Effector memory CD4-positive, alpha-beta T cell (primary cell): Measurements from ENCODE around the gene GINM1.

Experiments used
- DNase-seq, 3 donors: peaks; one replicate each; pipeline ENCODE4 v3.0.0-alpha.2; 2020
- H3K27ac ChIP-seq: 2 replicates; pipeline ENCODE4 v1.7.0; 2013; ENCODE audit warnings: mild to moderate bottlenecking, low read length, moderate library complexity; ENCODE audit not compliant: insufficient read depth, poor library complexity, severe bottlenecking
- H3K27me3 ChIP-seq: replicated peaks from 2 replicates; pipeline ENCODE4 v1.7.0; 2013; ENCODE audit warnings: mild to moderate bottlenecking, low read length; ENCODE audit not compliant: insufficient read depth, control insufficient read depth, poor library complexity, severe bottlenecking
- H3K36me3 ChIP-seq: 2 replicates; pipeline ENCODE4 v1.7.0; 2013; ENCODE audit warnings: mild to moderate bottlenecking, low read length, moderate library complexity; ENCODE audit not compliant: control insufficient read depth, insufficient read depth
- H3K4me1 ChIP-seq: 2 replicates; pipeline ENCODE4 v1.7.0; 2013; ENCODE audit warnings: low read length, mild to moderate bottlenecking; ENCODE audit not compliant: control insufficient read depth, insufficient read depth, poor library complexity, severe bottlenecking
- H3K4me3 ChIP-seq: 2 replicates; pipeline ENCODE4 v1.7.0; 2013; ENCODE audit warnings: low read length, low read depth, mild to moderate bottlenecking; ENCODE audit not compliant: insufficient read depth, poor library complexity, severe bottlenecking
- H3K9me3 ChIP-seq: 2 replicates; pipeline ENCODE4 v1.7.0; 2013; ENCODE audit warnings: mild to moderate bottlenecking, low read length, moderate library complexity; ENCODE audit not compliant: control insufficient read depth

GINM1 gene

DNA sequence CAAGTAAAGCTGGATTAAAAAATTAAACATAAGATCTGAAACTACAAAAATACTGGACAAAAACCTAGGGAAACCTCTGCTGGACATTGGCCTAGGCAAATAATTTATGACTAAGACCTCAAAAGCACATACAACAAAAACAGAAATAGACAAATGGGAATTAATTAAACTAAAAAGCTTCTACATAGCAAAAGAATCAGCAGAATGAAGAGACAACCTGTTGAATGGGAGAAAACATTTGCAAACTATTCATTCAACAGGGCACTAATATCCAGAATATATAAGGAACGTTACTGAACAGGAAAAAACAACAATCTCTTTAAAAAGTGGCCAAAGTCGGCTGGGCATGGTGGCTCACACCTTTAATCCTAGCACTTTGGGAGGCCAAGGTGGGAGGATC is 6.8 kb upstream of the GINM1 start:
- Histone ChIP-seq H3K4me3 (no peak overlapping the region), H3K27me3 (no peaks in the 10 kb centered on the region), H3K36me3 (no peaks in the 10 kb centered on the region), H3K9me3 (no peaks in the 10 kb centered on the region), H3K27ac (no peak overlapping the region), H3K4me1 (no peaks in the 10 kb centered on the region)
- no peak for DNase-seq

GRCh38 chr6:149560736-149561135 is 5.4 kb upstream of the GINM1 start:
- Histone ChIP-seq H3K4me1 (peaks cover 3% of the 10 kb centered on the region), H3K4me3 (no peak overlapping the region), H3K27ac (no peak overlapping the region), H3K36me3 (no peaks in the 10 kb centered on the region), H3K9me3 (no peaks in the 10 kb centered on the region), H3K27me3 (no peaks in the 10 kb centered on the region)
- DNase-seq = no peak

GRCh38 chr6:149563203-149563927 is 2.8 kb upstream of the GINM1 start:
- Histone ChIP-seq H3K4me1 (peaks cover 3% of the 10 kb centered on the region), H3K36me3 (no peaks in the 10 kb centered on the region), H3K27ac (no peak overlapping the region), H3K4me3 (no peak overlapping the region), H3K27me3 (no peaks in the 10 kb centered on the region), H3K9me3 (no peaks in the 10 kb centered on the region)
- DNase-seq = no peak

- Histone ChIP-seq H3K4me3 (no peak overlapping the region), H3K27ac (no peak overlapping the region), H3K36me3 (no peaks in the 10 kb centered on the region), H3K4me1 (peaks cover 3% of the 10 kb centered on the region), H3K9me3 (no peaks in the 10 kb centered on the region), H3K27me3 (no peaks in the 10 kb centered on the region)
- DNase-seq = no peak
Observed at GRCh38 chr6:149563928-149564325, 2.2 kb upstream of the GINM1 start.

- peak; percentile 15 to 31 (median 21) for DNase-seq
- Histone ChIP-seq H3K9me3 (no peaks in the 10 kb centered on the region), H3K27me3 (no peaks in the 10 kb centered on the region), H3K36me3 (no peaks in the 10 kb centered on the region), H3K4me3 (peak overlapping the region; percentile 98), H3K27ac (peak overlapping the region; percentile 93), H3K4me1 (peaks cover 3% of the 10 kb centered on the region)
Observed at GRCh38 chr6:149566410-149567193, 427 bp downstream of the GINM1 start.

DNA sequence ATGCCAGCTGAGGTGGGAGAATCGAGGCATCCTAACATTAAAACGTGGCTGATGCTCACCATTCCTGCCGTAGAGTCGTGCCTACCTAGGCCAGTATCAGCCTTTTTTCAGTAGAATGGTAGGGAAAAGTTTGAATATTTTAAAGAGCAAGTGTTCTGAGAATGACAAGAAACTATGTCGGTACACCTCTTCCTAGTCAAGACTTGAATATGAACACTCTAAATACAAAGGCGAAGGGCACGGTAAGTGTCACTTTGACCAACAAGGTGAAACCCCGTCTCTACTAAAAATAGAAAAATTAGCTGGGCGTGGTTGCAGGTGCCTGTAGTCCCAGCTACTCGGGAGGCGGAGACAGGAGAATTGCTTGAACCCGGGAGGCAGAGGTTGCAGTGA is 1.0 kb downstream of the GINM1 start:
- DNase-seq = no peak
- peak overlapping the region; percentile 98 for H3K4me3 ChIP-seq
- no peaks in the 10 kb centered on the region for H3K9me3 ChIP-seq
- H3K27ac ChIP-seq = peak overlapping the region; percentile 93
- no peaks in the 10 kb centered on the region for H3K36me3 ChIP-seq
- peaks cover 3% of the 10 kb centered on the region for H3K4me1 ChIP-seq
- no peaks in the 10 kb centered on the region for H3K27me3 ChIP-seq

- Histone ChIP-seq H3K27ac (no peak overlapping the region), H3K4me3 (no peak overlapping the region), H3K36me3 (no peaks in the 10 kb centered on the region), H3K9me3 (no peaks in the 10 kb centered on the region), H3K4me1 (peaks cover 3% of the 10 kb centered on the region), H3K27me3 (no peaks in the 10 kb centered on the region)
- DNase-seq = no peak
Observed at GRCh38 chr6:149567945-149568585, 1.9 kb downstream of the GINM1 start.

DNA sequence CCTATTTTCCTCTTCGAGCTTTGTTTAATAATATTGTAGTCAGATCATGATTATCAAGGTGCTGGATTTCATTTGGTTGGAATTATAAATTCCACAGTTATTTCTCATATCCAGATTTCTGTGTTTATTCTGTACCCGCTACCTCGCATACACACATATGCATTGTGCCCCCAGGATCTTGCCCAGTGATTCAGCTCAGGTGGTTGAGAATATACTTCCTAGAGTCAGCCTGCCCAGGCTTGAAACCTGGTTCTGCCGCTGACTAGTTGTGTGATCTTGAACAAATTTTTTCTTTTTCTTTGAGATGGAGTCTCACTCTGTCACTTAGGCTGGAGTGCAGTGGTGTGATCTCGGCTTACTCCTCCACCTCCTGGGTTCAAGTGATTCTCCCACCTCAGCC is 14.7 kb downstream of the GINM1 start:
- DNase-seq = no peak
- Histone ChIP-seq H3K4me3 (no peak overlapping the region), H3K27me3 (no peaks in the 10 kb centered on the region), H3K9me3 (no peaks in the 10 kb centered on the region), H3K36me3 (peaks cover 20% of the 10 kb centered on the region), H3K27ac (no peak overlapping the region), H3K4me1 (no peaks in the 10 kb centered on the region)

DNA sequence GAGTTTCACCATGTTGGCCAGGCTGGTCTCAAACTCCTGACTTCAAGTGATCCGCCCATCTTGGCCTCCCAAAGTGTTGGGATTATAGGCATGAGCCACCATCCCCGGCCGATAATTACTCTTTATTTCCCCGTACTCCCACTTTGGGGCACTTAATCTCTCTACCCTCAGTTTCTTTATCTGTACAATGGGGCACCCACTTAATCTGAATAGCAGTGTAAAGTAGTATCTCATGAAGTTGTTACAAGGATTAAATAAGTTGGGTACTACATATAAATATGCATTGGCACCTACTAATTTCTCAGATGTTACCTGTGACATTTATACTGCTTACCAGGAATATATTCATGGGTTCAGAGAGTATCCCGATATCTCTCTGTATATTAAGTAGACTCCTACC is 15.2 kb downstream of the GINM1 start:
- no peak overlapping the region for H3K4me3 ChIP-seq
- H3K36me3 ChIP-seq = peaks cover 22% of the 10 kb centered on the region
- H3K9me3 ChIP-seq = no peaks in the 10 kb centered on the region
- no peaks in the 10 kb centered on the region for H3K4me1 ChIP-seq
- H3K27ac ChIP-seq = no peak overlapping the region
- no peaks in the 10 kb centered on the region for H3K27me3 ChIP-seq
- no peak for DNase-seq

- no peak for DNase-seq
- Histone ChIP-seq H3K4me1 (no peaks in the 10 kb centered on the region), H3K4me3 (no peak overlapping the region), H3K9me3 (no peaks in the 10 kb centered on the region), H3K27me3 (no peaks in the 10 kb centered on the region), H3K27ac (no peak overlapping the region), H3K36me3 (peaks cover 15% of the 10 kb centered on the region)
Observed at GRCh38 chr6:149586149-149586548, 20.0 kb downstream of the GINM1 start.
